Fibroblast of peridontal ligament (primary cell): ENCODE measurements around the gene RAMACL.

Experiments used
- DNase-seq: peaks from one replicate; pipeline ENCODE4 v3.0.0-alpha.2; 2010; ENCODE audit errors: extremely low read depth

The RAMACL gene

GRCh38 chr6:166618251-166618650 lies 31.8 kb upstream of the RAMACL start:
- no peak for DNase-seq

GRCh38 chr6:166617359-166617758 lies 30.9 kb upstream of the RAMACL start:
- DNase-seq = no peak

- DNase-seq = no peak
Measured at GRCh38 chr6:166616261-166617238, 30.1 kb upstream of the RAMACL start.

GRCh38 chr6:166615059-166615770 lies 28.7 kb upstream of the RAMACL start:
- DNase-seq = no peak

GRCh38 chr6:166614589-166614988 lies 28.1 kb upstream of the RAMACL start:
- DNase-seq = no peak

- DNase-seq = no peak
Measured at GRCh38 chr6:166614171-166614583, 27.7 kb upstream of the RAMACL start.

- no peak for DNase-seq
Measured at GRCh38 chr6:166613027-166613426, 26.5 kb upstream of the RAMACL start.

- no peak for DNase-seq
Measured at GRCh38 chr6:166612471-166612881, 26.0 kb upstream of the RAMACL start.

GRCh38 chr6:166611631-166612030 lies 25.2 kb upstream of the RAMACL start:
- DNase-seq = no peak

GRCh38 chr6:166610069-166610468 lies 23.6 kb upstream of the RAMACL start:
- DNase-seq = no peak

- DNase-seq = peak; percentile 94
Measured at GRCh38 chr6:166608774-166609173, 22.3 kb upstream of the RAMACL start.

- no peak for DNase-seq
Measured at GRCh38 chr6:166605752-166606151, 19.3 kb upstream of the RAMACL start.

GRCh38 chr6:166604911-166605310 lies 18.4 kb upstream of the RAMACL start:
- no peak for DNase-seq

GRCh38 chr6:166604328-166604727 lies 17.9 kb upstream of the RAMACL start:
- DNase-seq = no peak

- DNase-seq = peak; percentile 51
Measured at GRCh38 chr6:166603043-166603690, 16.7 kb upstream of the RAMACL start.

GRCh38 chr6:166601956-166602355 lies 15.5 kb upstream of the RAMACL start:
- no peak for DNase-seq

- no peak for DNase-seq
Measured at GRCh38 chr6:166600931-166601330, 14.5 kb upstream of the RAMACL start.

GRCh38 chr6:166599205-166599604 lies 12.7 kb upstream of the RAMACL start:
- no peak for DNase-seq

- DNase-seq = peak; percentile 98
Measured at GRCh38 chr6:166598441-166599138, 12.1 kb upstream of the RAMACL start.

- DNase-seq = no peak
Measured at GRCh38 chr6:166597711-166598440, 11.4 kb upstream of the RAMACL start.
